Measurements from ENCODE around the gene ZBTB20.

DNA sequence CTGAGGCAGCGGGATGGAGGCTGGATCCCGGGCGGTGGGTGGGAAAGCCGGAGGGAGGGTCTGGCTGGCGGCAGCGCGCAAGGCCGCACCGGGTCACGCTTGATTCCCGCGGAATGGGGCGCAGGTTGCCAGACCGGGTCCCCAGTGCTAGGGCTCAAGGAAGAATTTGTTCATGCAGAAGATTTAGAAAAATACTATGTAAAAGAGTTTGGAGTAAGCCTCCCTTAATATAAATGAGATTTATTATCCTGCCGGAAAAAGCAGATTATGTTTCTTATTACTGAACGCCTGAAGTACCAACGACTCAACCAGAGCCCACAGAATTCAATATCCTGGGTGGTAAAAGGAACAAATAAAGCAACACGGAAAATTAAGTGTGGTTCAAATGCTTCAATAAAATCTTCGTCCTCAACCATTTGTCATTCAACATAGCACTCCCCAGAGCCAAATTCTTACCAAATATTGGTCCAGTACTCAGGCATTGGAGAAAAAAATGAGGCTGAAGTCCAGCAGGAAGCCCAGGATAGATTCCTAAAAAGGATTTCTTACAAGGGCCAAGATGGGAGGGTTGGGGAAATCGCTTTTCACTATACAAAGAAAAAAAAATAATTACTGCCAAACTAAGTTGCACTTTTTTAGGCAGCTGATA, 1.2 kb upstream of the ZBTB20 start:
- TF ChIP-seq, protein P1, sequence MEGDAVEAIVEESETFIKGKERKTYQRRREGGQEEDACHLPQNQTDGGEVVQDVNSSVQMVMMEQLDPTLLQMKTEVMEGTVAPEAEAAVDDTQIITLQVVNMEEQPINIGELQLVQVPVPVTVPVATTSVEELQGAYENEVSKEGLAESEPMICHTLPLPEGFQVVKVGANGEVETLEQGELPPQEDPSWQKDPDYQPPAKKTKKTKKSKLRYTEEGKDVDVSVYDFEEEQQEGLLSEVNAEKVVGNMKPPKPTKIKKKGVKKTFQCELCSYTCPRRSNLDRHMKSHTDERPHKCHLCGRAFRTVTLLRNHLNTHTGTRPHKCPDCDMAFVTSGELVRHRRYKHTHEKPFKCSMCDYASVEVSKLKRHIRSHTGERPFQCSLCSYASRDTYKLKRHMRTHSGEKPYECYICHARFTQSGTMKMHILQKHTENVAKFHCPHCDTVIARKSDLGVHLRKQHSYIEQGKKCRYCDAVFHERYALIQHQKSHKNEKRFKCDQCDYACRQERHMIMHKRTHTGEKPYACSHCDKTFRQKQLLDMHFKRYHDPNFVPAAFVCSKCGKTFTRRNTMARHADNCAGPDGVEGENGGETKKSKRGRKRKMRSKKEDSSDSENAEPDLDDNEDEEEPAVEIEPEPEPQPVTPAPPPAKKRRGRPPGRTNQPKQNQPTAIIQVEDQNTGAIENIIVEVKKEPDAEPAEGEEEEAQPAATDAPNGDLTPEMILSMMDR (IDR thresholded peaks at IDR 0.05; ENCODE audit: insufficient read depth, low read length, poor library complexity, severe bottlenecking): no peak
- no peak for TF ChIP-seq EZH2phosphoT487 (conservative IDR thresholded peaks at IDR 0.05; ENCODE audit: low read length)

All from SU-DHL-6 (cell line).